ENCODE data around the gene PRR9. TPM values are rescaled to one million over a fixed set of nuclear protein-coding genes. Genes with fewer than 3 reads are reported as not detected.

The PRR9 gene
- polyA plus RNA-seq, 1 donor from 2014 or later = not detected

- H3K4me3 ChIP-seq (ENCODE audit: low read length) = no peak overlapping the region
- no peak for TF ChIP-seq SMC3 (conservative IDR thresholded peaks at IDR 0.05; ENCODE audit: poor library complexity)
- no peak for TF ChIP-seq POLR2AphosphoS5 (IDR thresholded peaks at IDR 0.05)
- no peak for TF ChIP-seq MXI1 (conservative IDR thresholded peaks at IDR 0.05; ENCODE audit: poor library complexity, severe bottlenecking)
- no peak for TF ChIP-seq CTCF (IDR thresholded peaks at IDR 0.05; ENCODE audit: poor library complexity, severe bottlenecking)
- no peak for TF ChIP-seq EZH2 (IDR thresholded peaks at IDR 0.05; ENCODE audit: borderline replicate concordance, insufficient read depth, low read length, poor library complexity, severe bottlenecking)
- TF ChIP-seq RAD21 (conservative IDR thresholded peaks at IDR 0.05) = no peak
- no peak for TF ChIP-seq REST (IDR thresholded peaks at IDR 0.05; ENCODE audit: borderline replicate concordance)
- TF ChIP-seq TAF1 (IDR thresholded peaks at IDR 0.05; ENCODE audit: low read depth) = no peak
- TF ChIP-seq EP300 (conservative IDR thresholded peaks at IDR 0.05; ENCODE audit: poor library complexity, severe bottlenecking) = no peak
- H3K27ac ChIP-seq (ENCODE audit: low read length) = no peak overlapping the region
- no peak overlapping the region for H3K9ac ChIP-seq (ENCODE audit: low read length)
- H4K20me1 ChIP-seq (ENCODE audit: insufficient read depth) = no peaks in the 10 kb centered on the region
- H3K9me3 ChIP-seq (ENCODE audit: low read length) = no peaks in the 10 kb centered on the region
- no peaks in the 10 kb centered on the region for H3F3A ChIP-seq (ENCODE audit: insufficient read depth, low read length, poor library complexity, severe bottlenecking)
- H3K27me3 ChIP-seq (ENCODE audit: insufficient read depth, low read depth, low read length) = no peaks in the 10 kb centered on the region
- no peak overlapping the region for H3K4me2 ChIP-seq (ENCODE audit: low read length)
- H2AFZ ChIP-seq (ENCODE audit: low read depth, low read length) = no peak overlapping the region
- H3K36me3 ChIP-seq (ENCODE audit: insufficient read depth, low read length) = no peaks in the 10 kb centered on the region
- no peaks in the 10 kb centered on the region for H3K79me2 ChIP-seq (replicated peaks; ENCODE audit: insufficient read depth, low read length)
- no peaks in the 10 kb centered on the region for H3K9me2 ChIP-seq (ENCODE audit: insufficient read depth, low read length)
Observed at GRCh38 chr1:153246825-153247224, 29.4 kb downstream of the PRR9 start.

- TF ChIP-seq POLR2AphosphoS5 (IDR thresholded peaks at IDR 0.05) (no peak), EP300 (conservative IDR thresholded peaks at IDR 0.05; ENCODE audit: poor library complexity, severe bottlenecking) (no peak), REST (IDR thresholded peaks at IDR 0.05; ENCODE audit: borderline replicate concordance) (no peak), EZH2 (IDR thresholded peaks at IDR 0.05; ENCODE audit: borderline replicate concordance, insufficient read depth, low read length, poor library complexity, severe bottlenecking) (no peak), MXI1 (conservative IDR thresholded peaks at IDR 0.05; ENCODE audit: poor library complexity, severe bottlenecking) (no peak), TAF1 (IDR thresholded peaks at IDR 0.05; ENCODE audit: low read depth) (no peak), CTCF (IDR thresholded peaks at IDR 0.05; ENCODE audit: poor library complexity, severe bottlenecking) (no peak), SMC3 (conservative IDR thresholded peaks at IDR 0.05; ENCODE audit: poor library complexity) (no peak), RAD21 (conservative IDR thresholded peaks at IDR 0.05) (no peak)
- H3K9me2 ChIP-seq (ENCODE audit: insufficient read depth, low read length) = no peaks in the 10 kb centered on the region
- H3K4me3 ChIP-seq (ENCODE audit: low read length) = no peak overlapping the region
- H3F3A ChIP-seq (ENCODE audit: insufficient read depth, low read length, poor library complexity, severe bottlenecking) = no peaks in the 10 kb centered on the region
- no peaks in the 10 kb centered on the region for H3K27me3 ChIP-seq (ENCODE audit: insufficient read depth, low read depth, low read length)
- H3K36me3 ChIP-seq (ENCODE audit: insufficient read depth, low read length) = no peaks in the 10 kb centered on the region
- H4K20me1 ChIP-seq (ENCODE audit: insufficient read depth) = no peaks in the 10 kb centered on the region
- H3K9ac ChIP-seq (ENCODE audit: low read length) = no peak overlapping the region
- no peaks in the 10 kb centered on the region for H3K79me2 ChIP-seq (replicated peaks; ENCODE audit: insufficient read depth, low read length)
- no peak overlapping the region for H2AFZ ChIP-seq (ENCODE audit: low read depth, low read length)
- H3K9me3 ChIP-seq (ENCODE audit: low read length) = no peaks in the 10 kb centered on the region
- H3K4me2 ChIP-seq (ENCODE audit: low read length) = no peak overlapping the region
- H3K27ac ChIP-seq (ENCODE audit: low read length) = no peak overlapping the region
Observed at GRCh38 chr1:153248176-153248879, 30.9 kb downstream of the PRR9 start.

All from neural cell (in vitro differentiated cells).